Measurements from ENCODE around the gene SLC9A2. TPM values are rescaled to one million over a fixed set of nuclear protein-coding genes. Genes with fewer than 3 reads are reported as not detected.
A peak's percentile ranks its signal among the peaks of the same experiment; 100 is the strongest.

Gene SLC9A2
- total RNA-seq, 2 donors from 2014 or later: 0.22 TPM; not detected in 1

GRCh38 chr2:102726128-102727087 is 107.1 kb downstream of the SLC9A2 start:
- no peak for TF ChIP-seq CTCF (IDR thresholded peaks at IDR 0.05)
- no peaks in the 10 kb centered on the region for H3K27me3 ChIP-seq
- peaks cover 28% of the 10 kb centered on the region for H3K36me3 ChIP-seq
- H3K4me3 ChIP-seq: no peak overlapping the region
- no peak for DNase-seq (ENCODE audit: low spot score)
- H3K4me1 ChIP-seq: no peaks in the 10 kb centered on the region
- H3K27ac ChIP-seq: no peak overlapping the region
- H3K9me3 ChIP-seq: no peaks in the 10 kb centered on the region

- Histone ChIP-seq H3K27me3 (no peaks in the 10 kb centered on the region), H3K9me3 (no peaks in the 10 kb centered on the region), H3K4me3 (peak overlapping the region; percentile 84 to 85), H3K27ac (peak overlapping the region in 1 of 2 donors; percentile 82), H3K4me1 (peaks cover 0 to 19% of the 10 kb centered on the region in 2 donors), H3K36me3 (peaks cover 5% of the 10 kb centered on the region)
- TF ChIP-seq CTCF (IDR thresholded peaks at IDR 0.05): no peak
- DNase-seq (ENCODE audit: low spot score): no peak
These were observed 116.2 kb downstream of the SLC9A2 start for GRCh38 chr2:102735416-102736109.

- no peak for TF ChIP-seq CTCF (IDR thresholded peaks at IDR 0.05)
- Histone ChIP-seq H3K4me1 (peaks cover 0 to 19% of the 10 kb centered on the region in 2 donors), H3K27me3 (no peaks in the 10 kb centered on the region), H3K9me3 (no peaks in the 10 kb centered on the region), H3K27ac (peak overlapping the region; percentile 77 to 82), H3K4me3 (peak overlapping the region; percentile 84 to 85), H3K36me3 (peaks cover 5% of the 10 kb centered on the region)
- DNase-seq (ENCODE audit: low spot score): no peak
These were observed 116.7 kb downstream of the SLC9A2 start for GRCh38 chr2:102736110-102736409.

GRCh38 chr2:102736410-102737409 is 117.4 kb downstream of the SLC9A2 start:
- no peaks in the 10 kb centered on the region for H3K9me3 ChIP-seq
- H3K4me3 ChIP-seq: peak overlapping the region; percentile 84 to 85
- peak; percentile 76 for DNase-seq (ENCODE audit: low spot score)
- peaks cover 0 to 19% of the 10 kb centered on the region in 2 donors for H3K4me1 ChIP-seq
- H3K36me3 ChIP-seq: peaks cover 2% of the 10 kb centered on the region
- peak in 1 of 2 donors; percentile 14 for TF ChIP-seq CTCF (IDR thresholded peaks at IDR 0.05)
- H3K27me3 ChIP-seq: no peaks in the 10 kb centered on the region
- peak overlapping the region; percentile 77 to 82 for H3K27ac ChIP-seq

GRCh38 chr2:102737431-102737830 is 118.1 kb downstream of the SLC9A2 start:
- H3K27me3 ChIP-seq: no peaks in the 10 kb centered on the region
- no peak for TF ChIP-seq CTCF (IDR thresholded peaks at IDR 0.05)
- H3K4me1 ChIP-seq: peaks cover 0 to 19% of the 10 kb centered on the region in 2 donors
- H3K27ac ChIP-seq: no peak overlapping the region
- H3K36me3 ChIP-seq: no peaks in the 10 kb centered on the region
- DNase-seq (ENCODE audit: low spot score): no peak
- H3K4me3 ChIP-seq: no peak overlapping the region
- no peaks in the 10 kb centered on the region for H3K9me3 ChIP-seq

All from right atrium auricular region (tissue), 2 donors.